Measurements from ENCODE around the gene GALK2.
"Not testable (repeated sequence)": the region's sequence is repeated elsewhere in the genome, so short reads cannot be mapped to it uniquely, and the experiment has no call there.

Gene GALK2

GRCh38 chr15:49164865-49165264 lies 5.2 kb upstream of the GALK2 start:
- DNase-seq: no peak

- no peak for DNase-seq
Observed at GRCh38 chr15:49168016-49168415, 2.0 kb upstream of the GALK2 start.

GRCh38 chr15:49171790-49172189 lies 1.7 kb downstream of the GALK2 start:
- DNase-seq: no peak

GRCh38 chr15:49174902-49175301 lies 4.9 kb downstream of the GALK2 start:
- DNase-seq: no peak

- DNase-seq: not testable (repeated sequence)
Observed at GRCh38 chr15:49175582-49176397, 5.7 kb downstream of the GALK2 start.

GRCh38 chr15:49178497-49178896 lies 8.4 kb downstream of the GALK2 start:
- DNase-seq: no peak

GRCh38 chr15:49179433-49180190 lies 9.6 kb downstream of the GALK2 start:
- no peak for DNase-seq

GRCh38 chr15:49182128-49182527 lies 12.1 kb downstream of the GALK2 start:
- DNase-seq: no peak

GRCh38 chr15:49183741-49184140 lies 13.7 kb downstream of the GALK2 start:
- not testable (repeated sequence) for DNase-seq

- no peak for DNase-seq
Observed at GRCh38 chr15:49185473-49185872, 15.4 kb downstream of the GALK2 start.

- no peak for DNase-seq
Observed at GRCh38 chr15:49187549-49188245, 17.6 kb downstream of the GALK2 start.

GRCh38 chr15:49188933-49189332 lies 18.9 kb downstream of the GALK2 start:
- DNase-seq: no peak

- no peak for DNase-seq
Observed at GRCh38 chr15:49189631-49190030, 19.6 kb downstream of the GALK2 start.

GRCh38 chr15:49190586-49190985 lies 20.5 kb downstream of the GALK2 start:
- no peak for DNase-seq

GRCh38 chr15:49191892-49192291 lies 21.8 kb downstream of the GALK2 start:
- no peak for DNase-seq

GRCh38 chr15:49196856-49197255 lies 26.8 kb downstream of the GALK2 start:
- DNase-seq: no peak

- no peak for DNase-seq
Observed at GRCh38 chr15:49199666-49200065, 29.6 kb downstream of the GALK2 start.

GRCh38 chr15:49200347-49200746 lies 30.3 kb downstream of the GALK2 start:
- DNase-seq: no peak

GRCh38 chr15:49208102-49208501 lies 38.1 kb downstream of the GALK2 start:
- not testable (repeated sequence) for DNase-seq

GRCh38 chr15:49212897-49213296 lies 42.9 kb downstream of the GALK2 start:
- no peak for DNase-seq

- no peak for DNase-seq
Observed at GRCh38 chr15:49215768-49216739, 46.0 kb downstream of the GALK2 start.

Data from activated gamma-delta T cell (primary cell).